HG03103 (cell line): ENCODE measurements around the gene TBC1D5.
"Not testable (repeated sequence)": the region's sequence is repeated elsewhere in the genome, so short reads cannot be mapped to it uniquely, and the experiment has no call there.

Experiments
- ATAC-seq: cut with Tn5 transposase; IDR thresholded peaks from one replicate; pipeline ENCODE4 v1.9.1; 2021; ENCODE audit warnings: low read depth; ENCODE audit not compliant: unreplicated experiment

The TBC1D5 gene

GRCh38 chr3:17724948-17725347, 17.5 kb downstream of the TBC1D5 start:
- ATAC-seq, result no peak

DNA sequence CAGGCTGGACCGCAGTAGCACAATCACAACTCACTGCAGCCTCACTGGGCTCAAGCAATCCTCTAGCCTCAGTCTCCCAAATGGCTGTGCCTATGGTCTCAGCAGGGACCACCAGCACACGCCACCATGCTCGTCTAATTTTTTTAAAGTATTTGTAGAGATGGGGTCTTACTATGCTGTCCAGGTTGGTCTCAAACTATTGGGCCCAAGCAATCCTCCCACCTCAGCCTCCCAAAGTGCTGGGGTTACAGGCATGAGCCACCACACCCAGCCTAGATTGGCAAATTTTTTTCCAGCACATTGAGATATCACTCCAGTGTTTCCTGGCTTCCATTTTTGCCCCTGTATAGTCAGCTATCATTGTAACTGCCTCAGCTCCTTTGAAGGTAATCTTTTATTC, 18.3 kb downstream of the TBC1D5 start:
- no peak for ATAC-seq

GRCh38 chr3:17717411-17717810, 25.0 kb downstream of the TBC1D5 start:
- ATAC-seq, result no peak

GRCh38 chr3:17714473-17714872, 28.0 kb downstream of the TBC1D5 start:
- ATAC-seq, result no peak

GRCh38 chr3:17709236-17709810, 33.1 kb downstream of the TBC1D5 start:
- no peak for ATAC-seq

DNA sequence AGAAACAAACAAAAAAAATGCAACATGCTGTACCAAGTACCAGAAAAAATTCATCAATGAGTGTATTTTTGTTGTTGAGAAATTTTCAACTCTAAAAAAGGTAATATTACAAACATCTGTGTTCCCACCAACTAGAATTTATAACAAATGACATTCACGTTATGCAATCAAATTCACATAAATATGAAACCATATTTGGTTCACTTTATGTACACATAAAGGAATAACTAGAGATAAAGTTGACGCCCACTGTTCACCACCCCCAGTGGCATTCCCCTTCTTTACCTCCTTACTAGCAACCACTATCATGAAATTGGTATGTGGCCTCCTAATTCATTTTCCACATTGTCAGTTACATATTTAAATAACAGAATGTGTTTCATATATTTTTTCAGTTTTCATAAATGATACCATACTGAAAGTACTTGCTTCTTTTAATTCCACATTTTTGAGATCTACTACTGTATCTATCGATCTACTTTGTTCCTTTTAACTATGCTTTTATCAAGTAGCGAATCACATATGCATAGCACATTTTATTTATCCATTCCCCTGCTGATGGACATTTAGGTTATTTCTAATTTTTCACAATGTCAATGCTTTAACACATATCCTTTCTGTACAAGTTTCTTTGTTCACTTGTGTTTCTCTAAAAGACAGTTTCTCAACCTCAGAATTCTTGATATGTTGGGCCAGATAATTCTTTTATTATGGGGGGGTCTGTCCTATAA, 34.5 kb downstream of the TBC1D5 start:
- no peak for ATAC-seq

DNA sequence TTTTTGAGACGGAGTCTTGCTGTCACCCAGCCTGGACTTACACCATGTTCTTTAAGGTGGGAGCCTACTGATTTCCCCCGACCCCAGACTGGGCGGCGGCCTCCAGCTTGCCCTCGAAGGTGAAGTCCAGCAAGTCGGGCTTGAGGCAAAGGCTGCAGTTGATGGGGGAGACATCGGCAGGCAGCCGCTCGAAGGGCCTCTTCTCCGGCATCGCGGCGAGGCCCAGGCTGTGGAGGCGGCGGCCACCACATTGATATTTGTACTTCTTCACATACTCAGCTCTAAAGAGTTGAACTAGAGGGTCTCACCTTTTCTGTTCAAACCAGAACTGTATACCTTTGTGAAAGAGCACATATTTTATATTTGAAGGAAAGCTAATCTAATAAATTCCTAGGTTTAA, 36.4 kb downstream of the TBC1D5 start:
- not testable (repeated sequence) for ATAC-seq

DNA sequence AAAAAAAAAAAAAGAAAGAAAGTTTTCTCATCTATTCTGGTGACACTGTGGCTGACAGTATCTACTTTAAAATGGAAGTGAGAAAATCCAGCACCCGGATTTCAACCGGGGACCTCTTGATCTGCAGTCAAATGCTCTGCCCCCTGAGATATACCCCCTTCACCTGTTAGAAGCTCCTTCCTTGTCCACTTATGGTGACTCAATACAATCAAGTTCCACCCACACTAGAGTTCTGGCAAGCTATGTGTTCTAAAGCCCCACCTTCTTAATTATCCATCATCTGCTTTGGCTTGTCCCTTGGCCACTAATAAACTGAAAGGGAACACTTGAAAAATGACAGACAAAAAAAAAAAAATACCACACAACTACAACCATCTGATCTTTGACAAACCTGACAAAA, 42.6 kb downstream of the TBC1D5 start:
- not testable (repeated sequence) for ATAC-seq

DNA sequence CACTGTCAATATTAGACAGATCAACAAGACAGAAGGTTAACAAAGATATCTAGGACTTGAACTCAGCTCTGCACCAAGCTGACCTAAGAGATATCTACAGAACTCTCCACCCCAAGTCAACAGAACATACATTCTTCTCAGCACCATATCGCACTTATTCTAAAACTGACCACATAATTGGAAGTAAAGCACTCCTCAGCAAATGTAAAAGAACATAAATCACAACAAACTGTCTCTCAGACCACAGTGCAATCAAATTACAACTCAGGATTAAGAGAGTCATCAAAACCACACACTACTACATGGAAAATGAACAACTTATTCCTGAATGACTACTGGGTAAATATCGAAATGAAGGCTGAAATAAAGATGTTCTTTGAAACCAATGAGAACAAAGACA, 46.8 kb downstream of the TBC1D5 start:
- ATAC-seq, result not testable (repeated sequence)

- not testable (repeated sequence) for ATAC-seq
These were observed 48.8 kb downstream of the TBC1D5 start for GRCh38 chr3:17693670-17693999.

GRCh38 chr3:17692846-17693669, 49.4 kb downstream of the TBC1D5 start:
- ATAC-seq, result not testable (repeated sequence)

DNA sequence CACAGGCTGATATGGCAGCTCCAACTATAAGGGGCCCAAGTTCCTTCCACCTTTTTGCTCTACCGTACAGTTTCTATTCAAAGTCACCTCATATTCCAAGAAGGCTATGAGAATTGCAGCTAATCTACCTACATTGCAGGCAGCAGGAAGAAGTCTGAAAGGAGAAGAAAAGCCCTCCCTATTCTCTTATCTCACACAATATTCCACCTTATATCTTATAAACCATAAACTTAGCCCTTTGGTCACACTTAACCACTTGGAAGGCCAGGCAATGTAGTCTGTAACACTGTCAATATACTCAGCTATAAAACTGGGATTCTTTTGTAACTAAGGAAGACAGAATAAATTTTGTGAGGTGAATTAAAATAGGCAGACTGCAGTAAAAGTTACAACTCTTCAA, 54.9 kb downstream of the TBC1D5 start:
- ATAC-seq, result no peak

DNA sequence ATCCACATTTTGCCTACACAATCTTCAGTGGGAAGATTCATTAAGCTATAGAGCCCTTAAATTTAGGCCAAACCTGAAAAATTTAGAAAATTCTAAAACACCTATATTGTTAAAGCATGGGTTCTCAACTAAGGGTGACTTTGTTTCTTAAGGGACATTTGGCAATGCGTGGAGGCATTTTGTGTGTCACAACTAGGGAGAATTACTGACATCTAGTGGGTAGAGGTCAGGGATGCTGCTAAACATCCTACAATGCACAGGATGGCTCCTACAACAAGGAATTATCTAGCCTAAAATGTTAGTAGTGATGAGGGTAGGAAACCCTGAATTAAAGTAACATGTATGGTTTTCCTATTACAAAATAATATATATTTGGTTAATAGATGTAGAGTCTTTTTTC, 55.8 kb downstream of the TBC1D5 start:
- no peak for ATAC-seq

DNA sequence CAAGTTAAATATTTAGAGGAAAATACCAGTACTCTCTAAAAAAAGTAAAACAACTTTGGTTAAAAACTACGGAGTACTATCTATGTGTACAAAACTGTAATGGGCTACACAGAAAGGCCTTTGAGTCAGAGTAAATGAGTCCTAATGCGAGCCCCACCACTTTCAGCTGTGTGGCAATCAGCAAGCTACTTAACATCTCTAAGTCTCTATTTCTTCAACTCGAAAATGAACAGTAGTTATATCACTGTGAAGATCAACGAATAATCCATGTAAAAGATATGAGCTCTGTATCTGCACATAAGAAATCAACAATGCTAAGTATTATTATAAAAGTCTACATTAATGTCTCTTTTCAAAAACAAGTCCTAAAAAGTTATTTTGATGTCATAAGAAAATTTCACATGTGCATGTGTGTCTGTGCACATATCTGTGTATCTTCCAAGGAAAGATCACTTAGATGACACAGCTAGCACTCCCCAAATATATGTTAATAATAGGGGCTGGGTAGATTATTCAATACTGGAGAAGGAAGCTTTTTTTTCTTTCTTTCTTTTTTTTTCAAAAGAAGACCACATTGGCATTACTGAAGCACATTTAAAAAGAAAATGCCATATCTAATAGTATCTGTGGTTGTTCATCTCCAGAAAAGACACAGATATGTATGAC, 58.8 kb downstream of the TBC1D5 start:
- ATAC-seq, result no peak

GRCh38 chr3:17680530-17680929, 61.9 kb downstream of the TBC1D5 start:
- no peak for ATAC-seq

GRCh38 chr3:17678116-17678741, 64.2 kb downstream of the TBC1D5 start:
- ATAC-seq, result no peak

DNA sequence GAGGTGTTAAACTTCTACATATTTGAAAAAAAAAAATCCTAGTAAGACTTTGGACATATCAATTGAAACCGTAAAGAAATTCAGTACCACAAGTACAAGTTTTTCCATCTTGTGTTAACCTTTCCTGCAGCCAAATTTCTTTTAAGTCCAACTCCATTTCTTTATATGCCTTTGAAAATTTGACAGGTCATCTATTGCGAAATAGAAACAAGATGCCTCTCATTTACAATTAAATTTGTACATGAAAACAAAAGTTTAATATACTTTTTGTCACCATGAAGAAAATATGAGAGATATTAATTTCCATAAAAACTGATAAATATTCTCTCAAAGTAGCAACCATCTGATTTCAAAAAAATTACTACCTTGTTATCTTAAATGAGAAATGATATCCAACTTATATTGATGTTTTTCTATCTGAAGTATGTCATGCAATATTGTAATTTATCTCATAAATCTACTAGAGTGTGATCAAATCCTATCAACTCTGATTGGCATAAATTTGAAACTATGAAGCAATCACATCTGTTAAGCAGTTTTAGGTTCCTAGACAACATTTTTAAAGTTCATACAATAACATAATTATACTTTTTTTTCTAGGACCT, 68.2 kb downstream of the TBC1D5 start:
- ATAC-seq, result no peak

GRCh38 chr3:17672506-17672905, 69.9 kb downstream of the TBC1D5 start:
- no peak for ATAC-seq

- no peak for ATAC-seq
These were observed 71.7 kb downstream of the TBC1D5 start for GRCh38 chr3:17670749-17671148.

GRCh38 chr3:17664923-17665322, 77.5 kb downstream of the TBC1D5 start:
- ATAC-seq, result no peak
